HG03460 (cell line): ENCODE results near the gene QKI.
"Not testable (repeated sequence)": the region's sequence is repeated elsewhere in the genome, so short reads cannot be mapped to it uniquely, and the experiment has no call there.

ENCODE experiments used
- ATAC-seq: cut with Tn5 transposase; IDR thresholded peaks from one replicate; pipeline ENCODE4 v1.9.1; 2021; ENCODE audit not compliant: unreplicated experiment

Gene QKI

DNA sequence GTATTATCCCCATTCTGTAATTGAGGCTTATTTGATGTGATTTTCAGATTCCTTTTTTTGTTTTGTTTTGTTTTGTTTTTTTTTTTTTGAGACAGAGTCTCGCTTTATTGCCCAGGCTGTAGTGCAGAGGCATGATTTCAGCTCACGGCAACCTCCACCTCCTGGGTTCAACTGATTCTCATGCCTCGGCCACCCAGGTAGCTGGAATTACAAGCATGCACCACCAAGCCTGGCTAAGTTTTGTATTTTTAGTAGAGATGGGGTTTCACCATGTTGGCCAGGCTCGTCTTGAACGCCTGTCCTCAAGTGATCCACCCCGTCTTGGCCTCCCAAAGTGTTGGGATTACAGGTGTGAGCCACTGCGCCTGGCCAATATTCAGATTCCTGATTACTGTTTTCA, 62.4 kb downstream of the QKI start:
- ATAC-seq, result not testable (repeated sequence)

DNA sequence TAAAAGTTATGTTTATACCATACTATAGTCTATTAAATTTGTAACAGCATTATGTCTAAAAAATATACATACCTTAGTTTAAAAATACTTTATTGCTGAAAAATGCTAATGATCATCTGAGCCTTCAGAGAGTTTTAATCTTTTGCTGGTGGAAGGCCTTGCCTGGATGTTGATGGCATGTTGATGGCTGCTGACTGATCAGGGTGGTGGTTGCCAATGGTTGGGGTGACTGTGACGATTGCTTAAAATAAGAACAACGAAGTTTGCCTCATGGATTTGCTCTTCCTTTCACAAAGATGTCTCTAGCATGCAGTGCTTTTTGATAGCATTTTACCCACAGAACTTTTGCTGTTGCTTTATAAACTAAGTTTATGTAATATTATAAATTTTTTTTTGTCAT, 68.6 kb downstream of the QKI start:
- ATAC-seq, result no peak

DNA sequence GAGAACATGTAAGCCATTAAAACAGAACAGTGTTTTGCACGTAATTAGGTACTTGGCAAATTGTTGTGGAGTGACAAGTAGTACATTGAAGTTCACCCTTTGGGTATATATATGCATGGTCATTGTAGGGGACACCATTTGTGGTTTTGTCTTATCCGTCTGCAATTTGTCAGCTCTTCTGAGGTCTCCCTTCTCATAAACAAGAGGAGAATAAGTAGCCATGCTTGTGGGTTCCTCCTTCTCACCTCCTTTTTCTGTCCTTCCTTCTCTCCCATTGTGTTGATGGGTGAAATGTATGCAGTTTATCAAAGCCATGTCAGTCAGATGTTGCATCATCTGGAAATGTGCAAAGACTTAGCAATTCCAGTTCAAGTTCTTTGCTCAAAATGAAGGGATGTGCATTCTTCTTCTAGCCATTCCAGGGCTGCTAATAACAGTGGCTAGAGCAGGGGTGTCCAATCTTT, 70.9 kb downstream of the QKI start:
- no peak for ATAC-seq

DNA sequence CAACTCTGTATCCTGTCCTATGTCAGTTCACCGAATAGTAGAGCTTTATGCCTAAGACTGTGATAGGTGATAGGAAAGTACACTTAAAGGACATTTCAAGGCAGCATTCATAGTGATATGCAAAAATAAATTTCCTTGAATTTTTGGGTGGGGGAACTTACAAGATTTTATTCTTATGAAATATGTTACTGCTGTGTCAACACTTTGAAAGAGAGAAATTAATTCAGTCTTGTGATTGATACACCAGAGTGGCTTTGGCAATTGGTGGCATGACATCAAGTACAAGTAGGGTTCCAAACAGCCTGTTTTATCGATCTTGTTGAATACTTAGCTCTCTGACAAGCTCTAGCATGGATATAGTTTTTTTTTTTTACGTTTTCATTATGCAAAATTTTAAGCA, 72.3 kb downstream of the QKI start:
- ATAC-seq, result no peak

DNA sequence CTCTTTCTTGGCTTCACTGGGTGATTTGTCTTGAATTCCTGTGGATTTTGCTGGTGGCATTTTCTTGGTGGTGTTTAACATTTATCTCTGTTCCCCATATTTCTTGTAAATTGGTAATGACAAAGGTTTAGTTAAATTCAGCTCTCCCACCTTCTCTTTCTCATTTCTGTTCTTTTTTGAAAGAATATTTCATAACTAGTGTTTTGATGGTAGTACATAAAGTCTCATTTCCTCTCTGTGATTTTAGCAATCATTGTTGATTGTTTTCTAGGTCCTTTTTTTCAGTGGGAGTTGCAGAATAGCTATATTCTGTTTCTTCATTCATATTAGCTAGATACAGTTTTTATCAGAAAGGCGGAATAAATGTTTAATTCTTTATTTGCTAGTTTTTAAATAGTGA, 73.1 kb downstream of the QKI start:
- no peak for ATAC-seq

DNA sequence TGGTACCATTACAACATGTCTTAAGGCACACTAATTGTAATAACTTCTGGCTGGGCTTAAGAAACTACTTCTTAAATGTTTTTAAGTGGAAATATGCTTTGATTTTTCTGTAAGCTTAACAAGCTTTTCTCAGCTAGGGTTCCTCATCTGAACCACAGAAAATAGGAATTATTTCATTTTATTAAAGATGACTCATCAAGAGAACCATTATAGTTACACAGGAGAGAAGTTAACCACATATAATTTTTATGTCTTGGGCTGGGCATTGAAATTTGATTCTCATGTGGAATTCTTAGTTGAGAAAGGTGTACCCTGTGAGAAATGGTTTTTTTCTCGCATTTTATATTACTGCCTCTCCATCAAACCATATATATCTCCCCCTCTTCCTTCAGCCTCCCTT, 75.1 kb downstream of the QKI start:
- no peak for ATAC-seq

DNA sequence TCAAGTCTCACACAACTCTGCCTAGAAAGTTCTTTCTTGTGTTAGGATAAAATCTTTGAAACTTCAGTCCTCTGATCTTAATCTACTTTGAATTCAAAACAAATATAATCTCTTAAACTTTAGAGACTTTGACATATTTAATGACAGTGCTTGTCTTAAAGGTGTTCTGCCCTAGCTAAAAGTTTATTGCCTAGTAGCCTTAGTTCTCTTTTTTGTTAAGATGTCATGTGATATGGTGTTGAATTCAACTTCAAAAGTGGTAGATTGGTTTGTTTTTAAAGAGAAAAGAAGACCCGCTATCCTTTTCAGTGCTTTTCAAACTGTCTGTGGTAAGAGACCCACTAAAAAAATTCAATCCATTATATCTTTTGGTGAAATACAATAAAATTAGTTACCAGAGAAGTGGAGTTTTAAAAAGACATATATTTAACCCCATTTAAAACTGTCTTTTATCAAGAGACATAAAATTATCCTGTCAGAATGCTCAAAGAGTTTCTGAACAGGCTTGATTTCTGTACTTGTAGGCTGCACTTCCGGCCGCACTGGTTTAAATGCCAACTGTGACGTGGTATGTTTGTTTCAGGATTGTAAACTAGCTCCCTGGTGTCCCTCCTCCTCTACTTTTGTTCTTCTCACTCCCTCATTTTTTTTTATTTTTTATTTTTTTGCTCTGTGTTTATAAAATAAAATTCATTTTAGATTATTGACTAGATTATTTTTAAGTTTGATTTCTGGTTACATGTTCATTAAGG, 76.5 kb downstream of the QKI start:
- no peak for ATAC-seq

DNA sequence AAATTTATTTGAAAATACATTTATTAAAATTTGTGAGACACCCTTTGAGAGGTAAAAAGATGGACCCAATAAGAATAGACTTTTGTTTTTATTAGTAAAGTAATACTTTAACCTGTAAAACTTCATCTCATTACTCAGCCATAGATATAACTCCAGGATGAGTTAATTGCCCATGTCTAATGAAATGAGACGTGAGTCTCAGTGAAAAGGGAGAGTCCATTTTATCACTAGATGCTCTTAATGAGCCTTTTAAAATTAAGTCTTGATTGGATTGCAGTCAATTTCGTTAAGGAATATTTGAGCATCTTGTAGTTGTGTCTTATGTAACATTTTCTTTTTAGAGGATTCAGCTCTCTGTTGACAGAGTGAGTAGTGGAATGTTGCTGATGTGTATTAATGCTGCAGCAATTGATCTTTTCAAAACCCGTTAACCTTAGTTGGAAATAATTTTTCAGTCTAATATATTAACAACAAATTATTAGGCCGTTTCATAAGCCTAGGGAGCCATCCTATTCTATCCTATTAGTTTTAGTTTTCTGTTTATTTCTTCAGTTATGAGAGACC, 77.3 kb downstream of the QKI start:
- ATAC-seq, result no peak

DNA sequence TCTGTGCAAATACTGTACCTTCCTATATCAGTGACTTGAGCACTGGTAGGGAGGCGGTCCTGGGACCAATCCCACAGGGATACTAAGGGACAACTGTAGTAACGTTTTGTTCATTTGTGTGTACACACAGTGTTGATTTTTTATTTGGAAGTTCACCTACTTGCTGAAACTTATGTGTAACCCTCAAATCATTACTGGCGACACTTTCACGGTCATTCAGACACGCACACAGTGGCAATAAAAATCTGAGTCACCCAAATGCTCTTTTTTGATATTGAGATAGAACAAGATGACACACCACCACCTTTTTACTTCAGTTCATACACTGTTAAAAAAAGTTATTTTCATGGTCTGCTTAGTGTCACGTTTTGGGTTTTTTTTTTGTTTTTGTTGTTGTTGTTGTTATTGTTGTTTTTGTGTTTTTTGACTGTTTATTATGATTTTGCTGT, 79.8 kb downstream of the QKI start:
- no peak for ATAC-seq

DNA sequence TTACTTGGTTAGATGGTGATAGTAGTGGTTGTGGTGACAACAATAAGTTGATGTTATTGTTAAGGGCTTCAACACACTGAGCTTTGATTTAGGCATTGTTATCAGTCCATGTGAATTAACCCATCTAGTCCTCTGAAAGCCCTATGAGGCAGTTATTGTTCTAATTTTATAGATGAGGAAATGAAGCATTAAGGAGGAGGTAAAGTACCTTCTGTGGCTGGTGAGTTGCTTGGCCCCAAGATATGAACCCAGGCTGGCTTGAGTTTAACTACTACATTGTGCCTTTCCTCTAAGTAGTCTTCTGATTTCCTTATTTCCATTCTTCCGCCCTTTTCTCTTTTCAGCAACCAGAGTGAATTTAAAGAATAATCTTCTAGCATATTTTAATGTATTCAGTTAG, 81.7 kb downstream of the QKI start:
- no peak for ATAC-seq

DNA sequence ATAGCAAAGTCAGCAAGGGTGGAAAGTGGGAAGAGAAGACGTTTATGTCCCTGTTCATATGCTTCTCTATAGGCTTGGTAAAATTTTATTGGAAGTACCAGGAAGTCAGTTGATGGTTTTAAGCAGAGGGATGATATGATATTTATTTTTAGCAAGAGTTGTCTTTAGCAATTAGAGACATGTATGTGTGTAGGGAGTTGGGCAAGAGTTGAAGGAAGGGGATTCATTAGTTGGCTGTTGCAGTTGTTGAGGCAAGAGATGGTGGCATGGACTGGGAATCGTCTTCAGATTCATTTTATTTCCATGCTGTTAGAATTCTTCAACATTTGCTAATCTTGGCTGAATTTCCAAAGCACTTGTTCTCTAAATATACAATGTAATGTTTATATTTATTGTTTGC, 85.6 kb downstream of the QKI start:
- ATAC-seq, result no peak

DNA sequence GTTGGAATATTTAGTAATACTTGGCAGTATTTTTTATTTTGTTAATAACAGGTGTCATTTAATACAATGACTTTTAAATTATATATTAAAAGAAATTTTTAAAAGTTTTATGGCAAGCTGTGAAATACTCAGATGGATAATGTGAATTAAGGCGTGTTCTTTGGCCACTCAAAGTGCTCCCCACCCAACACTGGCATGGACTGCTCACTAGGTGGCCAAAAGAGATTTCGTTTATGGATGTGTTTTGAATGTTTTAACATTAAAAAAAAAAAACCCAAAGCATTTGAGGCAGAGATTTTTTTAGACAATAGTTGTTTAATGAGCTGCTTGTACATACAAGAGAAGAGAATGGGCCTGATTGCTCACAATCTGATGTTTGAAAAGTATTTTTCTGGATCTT, 86.5 kb downstream of the QKI start:
- ATAC-seq, result no peak

DNA sequence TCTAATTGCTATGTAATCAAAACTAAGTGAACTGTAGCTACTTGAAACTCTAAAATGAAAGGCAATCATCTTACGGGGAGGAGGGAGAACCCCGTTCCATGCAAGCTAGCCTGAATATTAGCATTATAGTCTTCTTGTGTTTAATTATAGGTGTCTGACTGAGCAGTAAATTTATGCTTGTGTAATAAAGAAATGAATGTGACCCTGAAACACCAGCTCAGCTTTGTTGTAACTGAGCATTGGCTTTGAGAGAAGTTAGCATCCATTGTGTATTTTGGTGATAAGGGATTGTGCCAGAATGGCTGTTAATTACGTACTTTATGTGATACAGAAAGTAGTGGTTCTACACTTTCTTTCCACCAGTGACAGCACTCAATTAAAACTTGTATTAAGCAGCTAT, 86.9 kb downstream of the QKI start:
- ATAC-seq, result no peak

DNA sequence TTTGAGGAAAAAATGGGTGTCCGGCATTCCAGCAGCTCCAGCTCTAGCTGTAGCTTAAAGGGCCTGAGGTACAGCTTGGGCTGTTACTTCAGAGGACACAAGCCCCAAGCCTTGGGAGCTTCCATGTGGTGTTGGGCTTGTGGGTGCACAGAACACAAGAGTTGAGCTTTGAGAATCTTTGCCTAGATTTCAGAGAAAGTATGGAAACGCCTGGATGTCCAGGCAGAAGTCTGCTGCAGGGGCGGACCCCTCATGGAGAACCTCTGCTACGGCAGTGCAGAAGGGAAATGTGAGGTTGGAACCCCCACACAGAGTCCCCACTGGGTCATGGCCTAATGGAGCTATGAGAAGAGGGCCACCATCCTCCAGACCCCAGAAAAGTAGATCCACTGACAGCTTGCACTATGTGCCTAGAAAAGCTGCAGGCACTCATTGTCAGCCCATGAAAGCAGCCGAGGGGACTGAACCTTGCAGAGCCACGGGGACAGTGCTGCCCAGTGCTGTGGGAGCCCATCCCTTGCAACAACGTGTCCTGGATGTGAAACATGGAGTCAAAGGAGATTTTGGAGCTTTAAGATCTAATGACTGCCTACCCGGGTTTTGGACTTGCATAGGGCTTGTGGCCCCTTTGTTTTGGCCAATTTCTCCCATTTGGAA, 90.6 kb downstream of the QKI start:
- no peak for ATAC-seq

DNA sequence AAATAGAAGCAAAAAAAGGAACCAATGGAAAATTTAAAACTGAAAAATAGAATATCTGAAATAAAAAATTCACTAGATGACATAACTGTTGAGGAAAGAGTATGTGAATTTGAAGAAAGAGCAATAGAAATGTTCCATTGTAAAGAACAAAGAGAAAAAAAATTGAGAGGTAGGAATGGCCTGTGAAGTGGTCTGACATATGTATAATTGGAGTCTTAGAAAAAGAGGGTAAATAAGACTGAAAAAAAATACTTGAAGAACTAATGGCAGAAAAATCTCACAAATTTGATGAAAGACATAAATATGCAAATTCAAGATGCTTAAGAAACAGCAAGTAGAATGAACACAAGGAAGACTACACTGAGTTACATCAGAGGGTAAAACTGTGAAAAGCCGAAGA, 93.4 kb downstream of the QKI start:
- ATAC-seq, result no peak

DNA sequence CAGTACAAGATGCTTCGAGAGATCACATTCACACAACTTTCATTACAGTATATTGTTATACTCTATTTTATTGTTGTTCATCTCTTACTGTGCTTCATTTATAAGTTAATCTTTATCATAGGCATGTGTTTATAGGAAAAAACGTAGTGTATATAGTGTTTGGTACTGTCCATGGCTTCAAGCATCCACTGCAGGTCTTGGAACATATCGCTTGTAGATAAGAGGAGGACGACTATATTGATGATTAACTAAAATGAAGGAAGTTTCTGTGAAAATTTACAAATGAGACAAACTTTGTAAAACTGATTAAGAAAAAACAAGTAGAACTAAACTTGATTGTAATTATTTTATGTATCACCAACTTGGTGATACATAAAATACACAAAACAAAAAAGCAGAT, 98.5 kb downstream of the QKI start:
- ATAC-seq, result no peak

DNA sequence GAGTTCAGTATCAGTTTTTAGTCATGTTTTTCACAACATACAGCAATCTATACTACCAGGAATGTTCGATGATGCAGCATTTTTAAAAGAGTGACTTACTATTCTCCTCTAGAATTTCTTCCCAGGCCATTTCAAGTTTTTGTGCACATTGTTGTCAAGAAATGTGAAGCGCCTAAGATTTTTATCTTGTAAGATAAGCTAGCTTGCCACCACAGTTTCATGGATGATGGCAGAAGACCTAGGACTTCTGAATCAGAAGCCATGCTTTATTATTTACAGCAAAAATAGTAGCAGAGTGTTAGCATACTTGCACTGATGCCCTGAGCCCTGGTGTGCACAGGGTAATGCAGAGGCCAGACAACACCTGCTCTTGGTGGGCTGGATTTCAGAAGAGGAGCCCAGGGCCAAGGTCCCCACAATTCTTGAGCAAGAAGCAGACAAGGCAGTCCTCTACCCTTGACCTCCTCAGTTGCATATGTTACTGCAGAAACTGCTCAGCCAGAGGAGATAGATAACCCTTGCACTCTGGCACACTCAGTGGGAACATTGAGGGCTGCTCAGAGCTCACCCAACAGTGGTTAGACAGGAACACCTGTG, 99.2 kb downstream of the QKI start:
- ATAC-seq, result no peak

DNA sequence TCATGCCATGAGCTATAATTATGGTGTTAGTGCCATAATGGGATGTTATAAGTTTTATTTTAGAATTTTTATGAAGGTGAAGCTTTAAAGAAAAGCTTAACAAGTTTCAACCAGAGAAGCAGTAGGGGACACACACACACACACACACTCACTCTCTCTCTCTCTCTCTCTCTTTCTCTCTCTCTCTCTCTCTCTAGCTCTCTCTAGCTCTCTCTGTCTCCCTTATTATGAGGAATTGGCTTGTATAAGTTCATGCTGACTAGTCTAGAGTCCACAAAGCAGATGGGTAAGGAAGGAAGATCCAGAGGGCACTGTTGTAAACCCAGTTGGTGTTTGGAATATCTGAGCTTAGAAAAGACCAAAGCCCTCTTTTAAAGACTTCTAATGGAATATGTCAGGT, 102.4 kb downstream of the QKI start:
- ATAC-seq, result no peak

DNA sequence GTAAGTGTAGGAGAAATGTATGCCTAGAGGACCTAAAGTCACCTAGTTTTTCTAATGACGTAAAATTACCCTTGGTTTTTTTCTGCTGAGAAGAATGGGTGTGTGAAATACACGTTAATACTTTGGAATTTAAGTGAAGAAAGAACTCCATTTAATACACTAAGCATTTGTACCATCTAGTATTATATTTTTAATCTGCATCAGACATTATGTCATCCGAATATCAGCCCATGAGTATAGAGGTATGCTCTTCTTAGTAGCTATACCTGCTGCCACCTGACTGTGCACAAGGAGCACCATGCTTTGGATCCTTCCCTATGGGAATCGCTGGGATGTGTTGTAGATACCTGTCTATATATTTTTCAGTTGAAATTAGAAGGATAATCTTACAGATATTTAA, 106.4 kb downstream of the QKI start:
- ATAC-seq, result no peak

DNA sequence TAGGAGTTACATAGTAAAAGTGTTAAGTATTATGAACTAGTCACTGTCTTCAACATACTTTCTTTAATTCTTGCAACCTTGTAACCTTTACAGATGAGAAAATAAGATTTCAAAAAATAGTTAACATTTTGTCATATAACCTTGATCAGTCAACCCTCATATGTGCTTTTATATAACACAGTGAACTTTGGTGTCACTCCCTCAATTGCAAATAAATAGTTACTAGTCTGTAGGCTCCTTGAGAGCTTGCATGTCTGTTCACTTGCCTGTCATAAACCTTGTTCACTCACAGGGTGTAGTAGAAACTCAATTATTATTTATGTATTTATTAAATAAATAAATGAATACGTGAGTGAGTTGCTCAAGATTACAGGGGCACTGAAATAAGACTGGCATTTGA, 107.5 kb downstream of the QKI start:
- ATAC-seq, result no peak

DNA sequence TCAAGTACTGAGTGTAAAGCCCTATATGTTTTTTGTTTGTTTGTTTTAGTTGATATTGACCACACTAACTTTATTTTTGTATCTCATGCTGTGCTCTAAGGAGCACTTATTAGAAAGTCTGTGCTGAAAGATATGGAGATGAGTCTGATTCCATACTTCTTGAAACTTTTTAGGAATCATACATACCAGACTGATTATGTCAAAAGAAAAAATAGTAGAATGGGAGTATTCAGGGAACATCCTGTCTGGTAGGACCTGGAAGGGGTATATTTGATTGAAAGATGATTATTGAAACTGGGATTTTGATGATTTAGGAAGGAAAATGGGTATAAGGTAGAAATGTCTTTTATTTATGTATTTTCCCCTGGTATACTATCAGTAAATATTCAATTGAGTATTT, 111.4 kb downstream of the QKI start:
- ATAC-seq, result no peak

DNA sequence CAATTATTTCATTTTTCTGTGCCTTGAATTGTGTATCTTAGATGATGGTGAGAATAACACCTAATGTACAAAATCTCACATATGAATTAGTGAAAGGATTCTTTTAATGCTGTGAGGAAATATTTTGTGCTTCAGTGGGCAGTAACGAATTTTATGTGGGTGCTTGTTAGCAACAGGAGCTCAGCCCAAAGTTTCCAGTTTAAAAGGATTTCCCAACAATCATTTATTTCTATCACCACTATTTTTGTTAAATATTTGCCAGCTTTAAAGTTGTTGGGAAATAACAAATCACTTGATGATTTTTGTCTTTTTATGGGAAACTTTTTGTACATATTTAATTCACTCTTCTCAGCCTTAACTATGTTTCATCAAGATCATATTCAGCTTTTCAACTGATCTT, 111.8 kb downstream of the QKI start:
- ATAC-seq, result no peak
